DMS 273 treated with DMSO at 0.1 percent for 48 hours (cell line): ENCODE results near the gene CETP.
"Not testable (repeated sequence)": the region's sequence is repeated elsewhere in the genome, so short reads cannot be mapped to it uniquely, and the experiment has no call there.

ENCODE experiments used
- DNase-seq: peaks from one replicate; lab custom pipeline; 2025; lab: John Stamatoyannopoulos, UW

The CETP gene

GRCh38 chr16:56960681-56961281, 969 bp upstream of the CETP start:
- no peak for DNase-seq

- no peak for DNase-seq
Measured at GRCh38 chr16:56961386-56961785, 364 bp upstream of the CETP start.

GRCh38 chr16:56964243-56965148, 2.7 kb downstream of the CETP start:
- DNase-seq = no peak

GRCh38 chr16:56965149-56966092, 3.7 kb downstream of the CETP start:
- no peak for DNase-seq

GRCh38 chr16:56966093-56966475, 4.3 kb downstream of the CETP start:
- DNase-seq = no peak

- DNase-seq = no peak
Measured at GRCh38 chr16:56967733-56968132, 6.0 kb downstream of the CETP start.

- no peak for DNase-seq
Measured at GRCh38 chr16:56969769-56970168, 8.0 kb downstream of the CETP start.

GRCh38 chr16:56970934-56971767, 9.4 kb downstream of the CETP start:
- no peak for DNase-seq

- DNase-seq = no peak
Measured at GRCh38 chr16:56971768-56972043, 10.0 kb downstream of the CETP start.

GRCh38 chr16:56972403-56973293, 10.9 kb downstream of the CETP start:
- DNase-seq = no peak

- no peak for DNase-seq
Measured at GRCh38 chr16:56973294-56973689, 11.5 kb downstream of the CETP start.

- DNase-seq = not testable (repeated sequence)
Measured at GRCh38 chr16:56973899-56974298, 12.1 kb downstream of the CETP start.

GRCh38 chr16:56974549-56975300, 13.0 kb downstream of the CETP start:
- DNase-seq = no peak

GRCh38 chr16:56975714-56976113, 14.0 kb downstream of the CETP start:
- DNase-seq = no peak

- DNase-seq = no peak
Measured at GRCh38 chr16:56977216-56977615, 15.5 kb downstream of the CETP start.

- no peak for DNase-seq
Measured at GRCh38 chr16:56977823-56978430, 16.2 kb downstream of the CETP start.

GRCh38 chr16:56980201-56980535, 18.4 kb downstream of the CETP start:
- DNase-seq = no peak

GRCh38 chr16:56980792-56981724, 19.3 kb downstream of the CETP start:
- no peak for DNase-seq
